Chondrocyte (in vitro differentiated cells): ENCODE data around the gene EPHA1. TPM values are rescaled to one million over a fixed set of nuclear protein-coding genes. Genes with fewer than 3 reads are reported as not detected.
"Not testable (repeated sequence)": the region's sequence is repeated elsewhere in the genome, so short reads cannot be mapped to it uniquely, and the experiment has no call there.

Source experiments
- DNase-seq: peaks from one replicate; pipeline ENCODE4 v3.0.0; 2021; ENCODE audit warnings: mixed read lengths, low spot score
- H3K27ac Mint-ChIP-seq: one replicate; pipeline ENCODE4 v1.8.0; 2021; ENCODE audit warnings: mild to moderate bottlenecking, moderate library complexity, mixed read lengths; ENCODE audit not compliant: unreplicated experiment
- H3K27me3 Mint-ChIP-seq: 2 replicates; pipeline ENCODE4 v1.8.0; 2021; ENCODE audit warnings: low read depth, mixed read lengths
- H3K36me3 Mint-ChIP-seq: 2 replicates; pipeline ENCODE4 v1.8.0; 2021; ENCODE audit warnings: low read depth, mixed read lengths
- H3K4me1 Mint-ChIP-seq: 2 replicates; pipeline ENCODE4 v1.8.0; 2021; ENCODE audit warnings: low read depth, mild to moderate bottlenecking, mixed read lengths
- H3K4me3 Mint-ChIP-seq: one replicate; pipeline ENCODE4 v1.8.0; 2021; ENCODE audit warnings: mild to moderate bottlenecking, moderate library complexity, mixed read lengths; ENCODE audit not compliant: unreplicated experiment
- H3K9me3 Mint-ChIP-seq: 2 replicates; pipeline ENCODE4 v1.8.0; 2021; ENCODE audit warnings: low read depth, mixed read lengths
- total RNA-seq: library from RNA; stranded (reverse); gene quantifications from 3 replicates; pipeline ENCODE4 v1.2.1, GENCODE V29; 2021
- TF ChIP-seq, protein P1 (sequence below): fragments of 200-600 bp; sonication (generic); IDR thresholded peaks from 2 replicates; pipeline ENCODE4 v1.5.0; 2021; ENCODE audit warnings: antibody characterized with exemption, mild to moderate bottlenecking, moderate library complexity

The EPHA1 gene
- total RNA-seq, 1 donor from 2014 or later, result not detected

DNA sequence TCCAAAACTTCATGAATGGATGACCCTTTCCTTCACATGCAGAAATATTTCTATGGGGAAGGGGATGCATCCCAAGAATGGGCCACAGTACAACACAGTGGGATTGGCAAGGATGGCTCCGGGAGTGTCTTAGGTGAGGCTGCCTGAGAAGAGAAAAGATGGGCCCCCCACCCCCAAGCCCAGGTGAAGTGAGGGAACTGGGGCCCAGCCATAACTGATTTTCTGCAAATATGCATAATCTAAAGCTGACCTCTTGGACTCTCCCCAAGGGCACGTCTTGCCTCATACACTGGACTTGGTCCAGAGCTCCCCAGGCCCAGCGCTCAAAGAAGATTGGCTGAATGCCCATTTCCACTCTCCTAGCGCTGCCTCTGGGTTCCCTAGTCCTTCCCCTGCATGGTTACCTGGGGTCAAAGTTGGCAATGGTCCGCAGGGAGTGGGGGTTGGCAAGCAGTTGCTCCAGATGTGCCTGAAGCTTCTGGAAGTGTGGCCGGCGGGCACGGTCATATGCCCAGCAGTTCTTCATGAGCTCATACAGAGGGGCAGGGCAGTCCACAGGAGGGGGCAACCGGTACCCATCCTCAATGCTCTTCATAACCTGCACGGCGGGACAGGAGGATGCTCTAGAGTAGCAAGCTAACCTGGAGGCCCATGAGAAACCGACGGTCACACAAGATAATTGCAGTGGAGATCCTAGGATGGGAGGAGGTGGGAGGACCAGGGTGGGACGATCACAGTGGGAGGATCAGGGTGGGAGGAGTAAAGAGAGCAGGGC, 15.2 kb downstream of the EPHA1 start:
- no peaks in the 10 kb centered on the region for H3K9me3 Mint-ChIP-seq
- no peak overlapping the region for H3K4me3 Mint-ChIP-seq
- TF ChIP-seq, protein P1, sequence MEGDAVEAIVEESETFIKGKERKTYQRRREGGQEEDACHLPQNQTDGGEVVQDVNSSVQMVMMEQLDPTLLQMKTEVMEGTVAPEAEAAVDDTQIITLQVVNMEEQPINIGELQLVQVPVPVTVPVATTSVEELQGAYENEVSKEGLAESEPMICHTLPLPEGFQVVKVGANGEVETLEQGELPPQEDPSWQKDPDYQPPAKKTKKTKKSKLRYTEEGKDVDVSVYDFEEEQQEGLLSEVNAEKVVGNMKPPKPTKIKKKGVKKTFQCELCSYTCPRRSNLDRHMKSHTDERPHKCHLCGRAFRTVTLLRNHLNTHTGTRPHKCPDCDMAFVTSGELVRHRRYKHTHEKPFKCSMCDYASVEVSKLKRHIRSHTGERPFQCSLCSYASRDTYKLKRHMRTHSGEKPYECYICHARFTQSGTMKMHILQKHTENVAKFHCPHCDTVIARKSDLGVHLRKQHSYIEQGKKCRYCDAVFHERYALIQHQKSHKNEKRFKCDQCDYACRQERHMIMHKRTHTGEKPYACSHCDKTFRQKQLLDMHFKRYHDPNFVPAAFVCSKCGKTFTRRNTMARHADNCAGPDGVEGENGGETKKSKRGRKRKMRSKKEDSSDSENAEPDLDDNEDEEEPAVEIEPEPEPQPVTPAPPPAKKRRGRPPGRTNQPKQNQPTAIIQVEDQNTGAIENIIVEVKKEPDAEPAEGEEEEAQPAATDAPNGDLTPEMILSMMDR, result no peak
- H3K27me3 Mint-ChIP-seq, result no peaks in the 10 kb centered on the region
- DNase-seq, result peak; percentile 72
- peaks cover 44% of the 10 kb centered on the region for H3K4me1 Mint-ChIP-seq
- H3K27ac Mint-ChIP-seq, result no peak overlapping the region
- peaks cover 27% of the 10 kb centered on the region for H3K36me3 Mint-ChIP-seq

DNA sequence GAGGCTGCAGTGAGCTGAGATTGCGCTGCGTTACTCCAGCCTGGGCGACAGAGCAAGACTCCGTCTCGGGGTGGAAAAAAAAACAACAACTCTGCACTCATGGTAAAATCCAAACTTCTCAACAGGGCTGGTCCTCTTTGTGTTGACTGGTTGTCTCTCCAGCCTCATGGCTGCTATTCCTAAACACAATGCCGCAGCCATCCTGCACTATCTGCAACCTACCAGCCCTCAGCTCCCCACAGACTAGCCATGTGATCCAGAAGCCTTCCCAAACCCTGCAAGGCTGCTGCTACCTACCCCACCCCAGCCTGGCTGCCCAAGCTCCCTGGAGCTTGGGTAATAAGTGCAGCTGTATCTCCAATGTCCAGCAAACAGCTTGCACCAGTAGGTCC, 15.8 kb downstream of the EPHA1 start:
- Mint-ChIP-seq H3K4me3 (no peak overlapping the region), H3K27me3 (no peaks in the 10 kb centered on the region), H3K4me1 (peaks cover 45% of the 10 kb centered on the region), H3K27ac (peak overlapping the region; percentile 89), H3K9me3 (no peaks in the 10 kb centered on the region), H3K36me3 (peaks cover 27% of the 10 kb centered on the region)
- TF ChIP-seq, protein P1, result no peak
- peak; percentile 44 for DNase-seq

DNA sequence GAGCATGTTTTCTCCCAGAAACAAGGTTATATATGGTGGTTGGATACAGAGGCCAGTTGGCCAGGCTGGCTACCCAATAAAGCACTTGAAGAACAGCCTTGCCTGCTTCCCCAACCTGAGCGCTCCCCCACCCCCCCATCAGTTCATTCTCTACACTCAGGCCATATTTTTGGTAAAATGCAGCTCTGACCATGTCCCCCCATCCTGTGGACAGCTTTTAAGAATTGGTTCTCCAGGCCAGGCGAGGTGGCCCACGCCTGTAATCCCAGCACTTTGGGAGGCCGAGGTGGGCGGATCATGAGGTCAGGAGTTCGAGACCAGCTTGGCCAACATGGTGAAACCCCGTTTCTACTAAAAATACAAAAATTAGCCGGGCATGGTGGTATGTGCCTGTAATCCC, 16.2 kb downstream of the EPHA1 start:
- Mint-ChIP-seq H3K36me3 (peaks cover 31% of the 10 kb centered on the region), H3K4me1 (peaks cover 49% of the 10 kb centered on the region), H3K27ac (peak overlapping the region; percentile 89)
- not testable (repeated sequence) for H3K27me3 Mint-ChIP-seq, DNase-seq, H3K4me3 Mint-ChIP-seq, H3K9me3 Mint-ChIP-seq

DNA sequence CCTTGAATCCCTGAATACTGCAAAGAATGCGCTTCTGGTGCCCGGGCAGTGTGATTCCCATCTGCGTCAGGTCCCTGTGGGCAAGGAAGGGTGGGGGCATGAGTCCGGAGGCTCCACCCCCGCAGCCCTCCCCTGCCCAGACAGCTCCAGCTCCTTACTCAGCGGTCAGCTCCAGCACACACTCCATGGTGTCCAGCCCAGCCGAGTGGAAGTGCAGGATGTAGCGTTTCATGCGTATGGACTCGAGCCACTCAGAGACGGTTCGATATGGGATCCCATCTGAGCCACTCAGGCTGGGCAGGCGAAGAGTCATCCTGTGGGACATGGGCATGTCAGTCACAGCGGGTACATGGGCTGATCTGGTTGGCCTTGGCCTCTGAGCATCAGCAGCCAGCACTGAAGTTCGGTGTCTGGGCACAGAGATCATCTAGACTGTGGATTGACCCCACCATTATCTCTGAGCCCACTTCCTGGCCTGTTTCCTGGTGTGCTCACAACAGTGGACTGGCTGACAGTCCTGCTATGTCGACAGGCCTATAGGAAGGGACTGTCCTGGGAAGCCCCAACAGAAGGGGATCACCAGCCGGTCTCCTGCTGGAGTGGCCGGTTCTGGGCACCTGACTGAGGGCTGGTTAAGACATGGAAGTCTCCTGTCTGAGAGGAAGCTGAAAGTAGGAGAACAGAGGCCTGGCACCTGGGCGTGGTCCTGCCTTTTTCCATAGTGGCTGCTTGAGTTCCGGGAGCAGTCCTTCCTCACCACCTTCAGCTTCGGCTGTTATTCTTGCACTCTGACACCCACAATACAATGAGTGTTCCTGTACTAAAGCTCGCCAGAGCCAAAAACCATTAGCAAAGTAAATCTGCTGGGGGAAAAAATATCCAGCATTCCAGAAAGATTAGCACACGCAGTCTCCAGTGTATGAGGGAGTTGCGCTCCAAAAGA, 16.9 kb downstream of the EPHA1 start:
- Mint-ChIP-seq H3K27me3 (no peaks in the 10 kb centered on the region), H3K27ac (peak overlapping the region; percentile 89), H3K4me3 (no peak overlapping the region), H3K4me1 (peaks cover 49% of the 10 kb centered on the region), H3K36me3 (peaks cover 31% of the 10 kb centered on the region), H3K9me3 (no peaks in the 10 kb centered on the region)
- DNase-seq, result no peak
- TF ChIP-seq, protein P1, result no peak

DNA sequence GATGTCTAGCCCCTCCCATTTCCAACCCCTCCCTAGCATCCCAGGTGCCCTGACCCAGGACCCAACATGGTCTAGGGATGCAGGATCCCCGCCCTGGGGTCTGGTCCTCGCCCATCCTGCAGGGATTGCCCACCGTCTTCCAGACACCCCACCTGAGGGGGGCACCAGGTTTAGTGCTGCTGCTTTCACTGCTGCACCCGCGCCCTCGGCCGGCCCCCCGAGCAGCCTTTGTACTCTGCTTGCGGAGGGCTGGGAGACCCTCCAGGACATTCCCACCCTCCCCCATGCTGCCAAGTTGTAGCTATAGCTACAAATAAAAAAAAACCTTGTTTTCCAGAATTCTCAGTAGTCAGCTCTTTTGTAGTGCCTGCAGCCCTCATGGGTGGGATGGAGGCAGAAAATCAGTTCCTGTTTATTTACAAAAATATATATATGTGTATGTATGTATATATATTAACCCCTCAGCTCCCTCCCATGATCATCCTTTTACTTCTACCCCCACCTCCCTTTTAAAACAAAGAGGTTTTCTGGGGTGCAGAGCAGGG, 17.8 kb downstream of the EPHA1 start:
- no peaks in the 10 kb centered on the region for H3K9me3 Mint-ChIP-seq
- H3K36me3 Mint-ChIP-seq, result peaks cover 31% of the 10 kb centered on the region
- no peak for DNase-seq
- TF ChIP-seq, protein P1, result no peak
- peak overlapping the region; percentile 54 for H3K27ac Mint-ChIP-seq
- no peaks in the 10 kb centered on the region for H3K27me3 Mint-ChIP-seq
- H3K4me1 Mint-ChIP-seq, result peaks cover 49% of the 10 kb centered on the region
- H3K4me3 Mint-ChIP-seq, result no peak overlapping the region
